Gastrocnemius medialis (tissue), 4 donors: ENCODE results near the gene SETD4.

Experiments
- POLR2A ChIP-seq, 2 donors: fragments of 450-650 bp; IDR thresholded peaks; one replicate each; pipeline ENCODE4 v1.6.1; 2017; ENCODE audit warnings: antibody characterized with exemption in 2 of 2, mild to moderate bottlenecking in 2 of 2, moderate library complexity in 2 of 2
- TF ChIP-seq, protein P1 (sequence below), 5 experiments: fragments of 450-650 bp in 3 of 5; fragments of 200-600 bp in 2 of 5; sonication (generic) in 2 of 5; IDR thresholded peaks in 4 of 5; conservative IDR thresholded peaks in 1 of 5; 1 replicate in 4 of 5; 2 replicates in 1 of 5; pipeline ENCODE4 v1.5.1; 2016 to 2019; ENCODE audit warnings: antibody characterized with exemption in 5 of 5, mild to moderate bottlenecking in 3 of 5, moderate library complexity in 3 of 5

- TF ChIP-seq, protein P1, sequence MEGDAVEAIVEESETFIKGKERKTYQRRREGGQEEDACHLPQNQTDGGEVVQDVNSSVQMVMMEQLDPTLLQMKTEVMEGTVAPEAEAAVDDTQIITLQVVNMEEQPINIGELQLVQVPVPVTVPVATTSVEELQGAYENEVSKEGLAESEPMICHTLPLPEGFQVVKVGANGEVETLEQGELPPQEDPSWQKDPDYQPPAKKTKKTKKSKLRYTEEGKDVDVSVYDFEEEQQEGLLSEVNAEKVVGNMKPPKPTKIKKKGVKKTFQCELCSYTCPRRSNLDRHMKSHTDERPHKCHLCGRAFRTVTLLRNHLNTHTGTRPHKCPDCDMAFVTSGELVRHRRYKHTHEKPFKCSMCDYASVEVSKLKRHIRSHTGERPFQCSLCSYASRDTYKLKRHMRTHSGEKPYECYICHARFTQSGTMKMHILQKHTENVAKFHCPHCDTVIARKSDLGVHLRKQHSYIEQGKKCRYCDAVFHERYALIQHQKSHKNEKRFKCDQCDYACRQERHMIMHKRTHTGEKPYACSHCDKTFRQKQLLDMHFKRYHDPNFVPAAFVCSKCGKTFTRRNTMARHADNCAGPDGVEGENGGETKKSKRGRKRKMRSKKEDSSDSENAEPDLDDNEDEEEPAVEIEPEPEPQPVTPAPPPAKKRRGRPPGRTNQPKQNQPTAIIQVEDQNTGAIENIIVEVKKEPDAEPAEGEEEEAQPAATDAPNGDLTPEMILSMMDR (IDR thresholded peaks at IDR 0.05 in 4 of 5, conservative IDR thresholded peaks at IDR 0.05 in 1 of 5) = no peak
- no peak for TF ChIP-seq POLR2A (IDR thresholded peaks at IDR 0.05)
These were observed 32.4 kb upstream of the SETD4 start for GRCh38 chr21:36092681-36093080.
